ENCODE data around the gene GRID1. TPM values are rescaled to one million over a fixed set of nuclear protein-coding genes. Genes with fewer than 3 reads are reported as not detected.

Gene GRID1
- total RNA-seq, 1 donor from 2014 or later: 0.60 TPM

GRCh38 chr10:85992324-85992723, 374.3 kb downstream of the GRID1 start:
- no peak overlapping the region for H3K27ac Mint-ChIP-seq (ENCODE audit: unreplicated experiment)
- H3K4me1 Mint-ChIP-seq (ENCODE audit: low read depth): no peaks in the 10 kb centered on the region
- H3K9me3 Mint-ChIP-seq (ENCODE audit: low read depth): peaks cover under 1% of the 10 kb centered on the region
- no peaks in the 10 kb centered on the region for H3K36me3 Mint-ChIP-seq (ENCODE audit: low read depth)
- H3K27me3 Mint-ChIP-seq (ENCODE audit: low read depth): peaks cover 10% of the 10 kb centered on the region
- no peak for DNase-seq (ENCODE audit: low spot score)
- no peak for TF ChIP-seq CTCF (IDR thresholded peaks at IDR 0.05)
- no peak overlapping the region for H3K4me3 Mint-ChIP-seq (ENCODE audit: unreplicated experiment)

DNA sequence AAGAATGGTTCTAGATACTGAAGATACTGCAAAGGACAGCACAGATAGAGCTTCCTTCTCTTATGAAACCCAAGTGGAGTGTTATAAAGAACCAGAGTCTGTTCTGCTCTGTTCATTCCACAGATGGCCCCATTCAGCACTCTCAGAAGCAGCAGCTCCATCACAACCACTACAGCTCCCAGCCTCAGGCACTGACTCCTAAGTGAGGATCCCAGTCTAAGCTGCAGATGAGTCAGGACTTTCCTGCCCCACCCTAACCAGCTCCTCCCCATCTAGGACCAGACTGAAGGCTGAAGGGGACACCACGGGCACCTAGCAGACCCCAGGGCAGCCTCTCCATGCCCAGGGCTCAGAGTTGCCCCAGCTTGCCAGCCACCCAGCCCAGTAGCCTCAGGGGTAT, 379.8 kb downstream of the GRID1 start:
- Mint-ChIP-seq H3K4me3 (ENCODE audit: unreplicated experiment) (no peak overlapping the region), H3K27ac (ENCODE audit: unreplicated experiment) (no peak overlapping the region), H3K27me3 (ENCODE audit: low read depth) (peaks cover 10% of the 10 kb centered on the region), H3K36me3 (ENCODE audit: low read depth) (no peaks in the 10 kb centered on the region), H3K4me1 (ENCODE audit: low read depth) (no peaks in the 10 kb centered on the region), H3K9me3 (ENCODE audit: low read depth) (no peaks in the 10 kb centered on the region)
- no peak for DNase-seq (ENCODE audit: low spot score)
- TF ChIP-seq CTCF (IDR thresholded peaks at IDR 0.05): no peak

- TF ChIP-seq CTCF (IDR thresholded peaks at IDR 0.05): no peak
Observed at GRCh38 chr10:85983051-85983450, 383.5 kb downstream of the GRID1 start.

DNA sequence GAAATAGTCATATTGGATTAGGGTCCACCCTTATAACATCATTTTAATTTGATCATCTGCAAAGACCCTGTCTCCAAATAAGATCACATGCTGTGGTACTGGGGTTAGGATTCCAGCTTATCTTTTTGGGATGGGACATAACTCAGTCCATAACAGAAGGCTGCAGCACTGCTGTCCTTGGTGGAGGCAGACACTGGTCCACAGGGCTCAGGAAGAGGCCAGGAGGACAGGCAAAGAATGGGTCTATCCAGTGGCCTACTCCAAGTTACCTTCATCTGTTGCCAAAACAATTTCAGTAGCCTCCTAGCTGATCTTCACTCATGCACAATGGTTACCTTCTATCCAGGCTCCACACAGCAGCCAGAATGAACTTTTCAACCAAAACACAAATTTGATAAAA, 387.0 kb downstream of the GRID1 start:
- no peak for TF ChIP-seq CTCF (IDR thresholded peaks at IDR 0.05)

More at GRCh38 chr10:85983051-85983450, 383.5 kb downstream of the GRID1 start:
- Mint-ChIP-seq H3K36me3 (ENCODE audit: low read depth) (no peaks in the 10 kb centered on the region), H3K4me1 (ENCODE audit: low read depth) (no peaks in the 10 kb centered on the region), H3K4me3 (ENCODE audit: unreplicated experiment) (no peak overlapping the region), H3K9me3 (ENCODE audit: low read depth) (no peaks in the 10 kb centered on the region), H3K27ac (ENCODE audit: unreplicated experiment) (no peak overlapping the region), H3K27me3 (ENCODE audit: low read depth) (peaks cover 6% of the 10 kb centered on the region)
- DNase-seq (ENCODE audit: low spot score): no peak

GRCh38 chr10:85978566-85979358, 387.8 kb downstream of the GRID1 start:
- DNase-seq (ENCODE audit: low spot score): no peak
- Mint-ChIP-seq H3K27ac (ENCODE audit: unreplicated experiment) (no peak overlapping the region), H3K9me3 (ENCODE audit: low read depth) (no peaks in the 10 kb centered on the region), H3K36me3 (ENCODE audit: low read depth) (no peaks in the 10 kb centered on the region), H3K27me3 (ENCODE audit: low read depth) (no peaks in the 10 kb centered on the region), H3K4me3 (ENCODE audit: unreplicated experiment) (no peak overlapping the region), H3K4me1 (ENCODE audit: low read depth) (no peaks in the 10 kb centered on the region)
- no peak for TF ChIP-seq CTCF (IDR thresholded peaks at IDR 0.05)

More for the DNA sequence above, 387.0 kb downstream of the GRID1 start:
- H3K9me3 Mint-ChIP-seq (ENCODE audit: low read depth): no peaks in the 10 kb centered on the region
- no peaks in the 10 kb centered on the region for H3K27me3 Mint-ChIP-seq (ENCODE audit: low read depth)
- no peak for DNase-seq (ENCODE audit: low spot score)
- no peak overlapping the region for H3K4me3 Mint-ChIP-seq (ENCODE audit: unreplicated experiment)
- no peaks in the 10 kb centered on the region for H3K4me1 Mint-ChIP-seq (ENCODE audit: low read depth)
- H3K27ac Mint-ChIP-seq (ENCODE audit: unreplicated experiment): no peak overlapping the region
- no peaks in the 10 kb centered on the region for H3K36me3 Mint-ChIP-seq (ENCODE audit: low read depth)
